Type B pancreatic cell (in vitro differentiated cells): ENCODE results near the gene MAPK12. TPM values are rescaled to one million over a fixed set of nuclear protein-coding genes. Genes with fewer than 3 reads are reported as not detected.

Experiments used
- DNase-seq: peaks from one replicate; pipeline ENCODE4 v3.0.0; 2021; ENCODE audit warnings: mixed read lengths; ENCODE audit not compliant: unreplicated experiment; ENCODE audit errors: extremely low spot score
- H3K27ac Mint-ChIP-seq: 2 replicates; pipeline ENCODE4 v1.8.0; 2021; ENCODE audit warnings: mild to moderate bottlenecking, mixed read lengths
- H3K27me3 Mint-ChIP-seq: 2 replicates; pipeline ENCODE4 v1.8.0; 2021; ENCODE audit warnings: mixed read lengths
- H3K36me3 Mint-ChIP-seq: 2 replicates; pipeline ENCODE4 v1.8.0; 2021; ENCODE audit warnings: mixed read lengths
- H3K4me1 Mint-ChIP-seq: one replicate; pipeline ENCODE4 v1.8.0; 2021; ENCODE audit warnings: mixed read lengths; ENCODE audit not compliant: unreplicated experiment
- H3K4me3 Mint-ChIP-seq: 2 replicates; pipeline ENCODE4 v1.8.0; 2021; ENCODE audit warnings: mild to moderate bottlenecking, mixed read lengths
- H3K9me3 Mint-ChIP-seq: 2 replicates; pipeline ENCODE4 v1.8.0; 2021; ENCODE audit warnings: mixed read lengths
- total RNA-seq: library from RNA; stranded (reverse); gene quantifications from 2 replicates; pipeline ENCODE4 v1.2.1, GENCODE V29; 2021; ENCODE audit warnings: low replicate concordance
- TF ChIP-seq, protein P1 (sequence below): fragments of 200-600 bp; sonication (generic); conservative IDR thresholded peaks from 2 replicates; pipeline ENCODE4 v1.5.0; 2021; ENCODE audit warnings: antibody characterized with exemption, mild to moderate bottlenecking

MAPK12 gene
- total RNA-seq, 1 donor from 2014 or later, result 31.3 TPM

DNA sequence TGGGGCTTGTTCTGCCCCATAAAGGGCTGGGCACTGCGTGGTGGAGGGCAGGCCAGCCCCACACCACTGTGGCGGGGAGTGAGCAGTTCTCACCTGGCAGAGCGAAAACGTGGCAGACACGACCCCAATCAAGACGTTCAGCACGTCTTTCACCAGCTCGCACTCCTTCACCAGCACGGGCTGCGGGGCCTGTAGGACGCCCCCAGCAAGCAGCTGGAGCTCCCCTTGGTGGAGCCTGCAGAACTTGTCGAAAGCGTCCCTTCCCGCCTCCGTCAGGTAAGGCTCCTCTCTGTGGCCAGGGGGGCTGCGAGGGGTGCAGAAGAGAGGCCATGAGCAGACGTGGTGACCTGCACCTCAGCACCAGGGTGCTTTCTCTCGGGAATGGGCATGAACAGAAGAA, 28.3 kb downstream of the MAPK12 start:
- no peaks in the 10 kb centered on the region for H3K4me1 Mint-ChIP-seq
- H3K27me3 Mint-ChIP-seq, result no peaks in the 10 kb centered on the region
- H3K4me3 Mint-ChIP-seq, result no peak overlapping the region
- peak; percentile 63 for DNase-seq
- H3K36me3 Mint-ChIP-seq, result peaks cover 4% of the 10 kb centered on the region
- no peak overlapping the region for H3K27ac Mint-ChIP-seq
- TF ChIP-seq, protein P1, sequence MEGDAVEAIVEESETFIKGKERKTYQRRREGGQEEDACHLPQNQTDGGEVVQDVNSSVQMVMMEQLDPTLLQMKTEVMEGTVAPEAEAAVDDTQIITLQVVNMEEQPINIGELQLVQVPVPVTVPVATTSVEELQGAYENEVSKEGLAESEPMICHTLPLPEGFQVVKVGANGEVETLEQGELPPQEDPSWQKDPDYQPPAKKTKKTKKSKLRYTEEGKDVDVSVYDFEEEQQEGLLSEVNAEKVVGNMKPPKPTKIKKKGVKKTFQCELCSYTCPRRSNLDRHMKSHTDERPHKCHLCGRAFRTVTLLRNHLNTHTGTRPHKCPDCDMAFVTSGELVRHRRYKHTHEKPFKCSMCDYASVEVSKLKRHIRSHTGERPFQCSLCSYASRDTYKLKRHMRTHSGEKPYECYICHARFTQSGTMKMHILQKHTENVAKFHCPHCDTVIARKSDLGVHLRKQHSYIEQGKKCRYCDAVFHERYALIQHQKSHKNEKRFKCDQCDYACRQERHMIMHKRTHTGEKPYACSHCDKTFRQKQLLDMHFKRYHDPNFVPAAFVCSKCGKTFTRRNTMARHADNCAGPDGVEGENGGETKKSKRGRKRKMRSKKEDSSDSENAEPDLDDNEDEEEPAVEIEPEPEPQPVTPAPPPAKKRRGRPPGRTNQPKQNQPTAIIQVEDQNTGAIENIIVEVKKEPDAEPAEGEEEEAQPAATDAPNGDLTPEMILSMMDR, result no peak
- no peaks in the 10 kb centered on the region for H3K9me3 Mint-ChIP-seq

DNA sequence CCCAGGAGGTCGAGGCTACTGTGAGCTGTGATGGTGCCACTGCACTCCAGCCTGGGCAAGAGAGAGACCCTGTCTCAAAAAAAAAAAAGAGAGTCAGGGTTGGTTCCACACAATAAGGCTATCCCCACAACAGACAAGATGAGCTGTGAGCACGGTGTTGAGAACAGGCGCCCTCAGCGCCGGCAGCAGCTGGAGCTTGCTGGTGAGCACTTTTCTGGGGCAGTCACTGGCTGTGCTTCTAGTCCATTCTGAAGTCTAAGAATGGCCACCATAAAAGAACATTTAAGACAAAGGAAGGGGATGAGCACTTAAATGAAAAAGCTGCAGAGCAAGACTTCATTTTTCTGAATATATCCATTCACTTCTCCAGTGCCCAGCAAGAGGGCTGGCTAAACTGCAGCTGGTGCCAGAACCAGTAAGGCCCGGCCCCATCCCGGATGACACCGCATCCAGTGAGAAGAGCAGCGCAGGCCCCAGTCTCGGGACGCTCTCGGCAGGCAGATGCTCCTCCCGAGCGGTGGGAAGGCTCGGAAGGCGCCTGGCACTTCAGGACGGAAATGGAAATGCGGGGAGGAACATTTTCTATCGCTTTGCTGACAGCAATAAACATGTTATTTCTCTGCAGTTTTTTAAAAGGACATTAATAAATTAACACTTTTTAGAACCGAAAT, 28.9 kb downstream of the MAPK12 start:
- DNase-seq, result no peak
- H3K27ac Mint-ChIP-seq, result no peak overlapping the region
- no peak overlapping the region for H3K4me3 Mint-ChIP-seq
- TF ChIP-seq, protein P1, result no peak
- H3K36me3 Mint-ChIP-seq, result peaks cover 4% of the 10 kb centered on the region
- H3K27me3 Mint-ChIP-seq, result no peaks in the 10 kb centered on the region
- H3K9me3 Mint-ChIP-seq, result no peaks in the 10 kb centered on the region
- no peaks in the 10 kb centered on the region for H3K4me1 Mint-ChIP-seq

DNA sequence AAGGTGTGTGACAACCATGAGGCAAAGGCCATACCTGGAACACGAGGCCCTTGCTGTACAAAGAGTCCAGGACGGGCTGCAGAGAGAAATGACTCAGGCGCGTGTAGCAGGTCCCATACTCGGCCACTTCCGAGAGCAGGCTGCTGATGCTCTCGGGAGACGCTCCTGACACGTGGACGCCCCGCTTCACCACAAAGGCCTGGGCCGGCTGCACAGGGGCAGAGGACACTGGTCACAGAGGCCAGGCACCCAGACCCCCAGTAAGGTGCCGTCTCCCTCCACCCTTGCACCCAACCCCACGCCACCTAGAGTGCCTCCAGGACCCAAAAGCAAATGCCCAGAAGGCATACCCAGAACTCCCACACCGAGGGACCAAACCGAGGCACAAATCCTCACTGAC, 32.1 kb downstream of the MAPK12 start:
- no peak overlapping the region for H3K4me3 Mint-ChIP-seq
- no peak overlapping the region for H3K27ac Mint-ChIP-seq
- TF ChIP-seq, protein P1, result no peak
- no peaks in the 10 kb centered on the region for H3K4me1 Mint-ChIP-seq
- no peaks in the 10 kb centered on the region for H3K9me3 Mint-ChIP-seq
- no peaks in the 10 kb centered on the region for H3K27me3 Mint-ChIP-seq
- DNase-seq, result no peak
- H3K36me3 Mint-ChIP-seq, result no peaks in the 10 kb centered on the region

DNA sequence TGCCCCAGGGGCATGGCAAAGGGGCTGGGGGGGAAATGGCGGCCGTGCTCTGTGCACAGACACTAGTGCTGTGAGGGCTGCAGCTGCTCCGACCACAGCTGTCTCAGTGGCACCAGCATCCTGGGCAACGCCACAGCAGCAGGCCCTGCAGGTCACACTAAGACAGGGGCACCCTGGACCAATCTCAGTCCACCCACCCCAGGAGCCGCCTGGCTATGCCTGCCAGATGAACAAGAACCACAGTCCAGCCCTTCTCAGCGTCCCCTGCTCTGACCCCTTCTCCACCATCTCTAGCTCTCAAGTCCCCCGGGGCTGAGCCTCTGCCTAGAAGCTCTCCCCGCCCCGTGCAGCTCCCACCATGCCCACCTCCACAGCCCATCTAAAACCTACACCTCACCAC, 33.1 kb downstream of the MAPK12 start:
- TF ChIP-seq, protein P1, result no peak
- Mint-ChIP-seq H3K4me3 (no peak overlapping the region), H3K27ac (peak overlapping the region; percentile 59), H3K36me3 (no peaks in the 10 kb centered on the region), H3K27me3 (no peaks in the 10 kb centered on the region), H3K4me1 (no peaks in the 10 kb centered on the region), H3K9me3 (no peaks in the 10 kb centered on the region)
- no peak for DNase-seq

DNA sequence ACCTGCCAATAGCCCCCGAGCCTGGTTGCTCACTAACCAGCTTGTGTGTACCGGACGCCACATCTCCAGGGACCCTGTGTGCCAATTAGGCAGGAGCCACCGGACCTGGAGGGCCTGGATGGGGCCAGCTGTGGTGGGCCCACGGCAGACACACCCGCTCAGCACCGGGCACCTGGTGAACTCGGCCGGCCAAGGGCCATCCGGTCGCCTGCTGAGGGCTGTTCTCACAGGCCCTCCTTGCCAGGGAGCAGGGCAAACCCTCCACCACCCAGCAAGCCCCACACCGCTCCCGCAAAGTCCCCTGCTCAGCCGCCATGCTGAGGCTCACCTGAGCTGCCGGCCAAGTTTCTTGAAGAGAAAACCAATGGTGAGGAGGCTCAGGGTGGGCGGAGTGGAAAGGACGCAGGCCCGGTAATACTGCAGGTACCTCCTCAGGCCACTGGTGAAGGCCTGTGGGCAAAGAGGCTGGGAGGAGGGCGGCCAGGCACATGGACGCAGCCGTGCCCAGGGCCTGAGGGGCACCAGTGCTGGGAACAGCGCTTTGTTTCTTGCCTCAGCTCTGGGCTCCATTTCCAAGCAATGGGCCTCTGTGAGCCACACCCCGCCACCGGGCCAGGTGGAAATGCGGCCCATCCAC, 33.8 kb downstream of the MAPK12 start:
- no peaks in the 10 kb centered on the region for H3K36me3 Mint-ChIP-seq
- no peak overlapping the region for H3K4me3 Mint-ChIP-seq
- H3K4me1 Mint-ChIP-seq, result no peaks in the 10 kb centered on the region
- no peaks in the 10 kb centered on the region for H3K27me3 Mint-ChIP-seq
- no peak for DNase-seq
- TF ChIP-seq, protein P1, result no peak
- H3K9me3 Mint-ChIP-seq, result no peaks in the 10 kb centered on the region
- no peak overlapping the region for H3K27ac Mint-ChIP-seq
